HG03045 (cell line): ENCODE measurements around the gene TMEM164.
A peak's percentile ranks its signal among the peaks of the same experiment; 100 is the strongest.

ENCODE experiments used
- ATAC-seq: cut with Tn5 transposase; IDR thresholded peaks from one replicate; pipeline ENCODE4 v1.9.1; 2021; ENCODE audit warnings: mild to moderate bottlenecking, moderate library complexity; ENCODE audit not compliant: unreplicated experiment

The TMEM164 gene

GRCh38 chrX:110003167-110004156 lies 548 bp downstream of the TMEM164 start:
- peak; percentile 23 for ATAC-seq

GRCh38 chrX:110004215-110004614 lies 1.3 kb downstream of the TMEM164 start:
- no peak for ATAC-seq

- ATAC-seq, result no peak
Measured at GRCh38 chrX:110004731-110005369, 1.9 kb downstream of the TMEM164 start.

- ATAC-seq, result no peak
Measured at GRCh38 chrX:110006161-110006560, 3.2 kb downstream of the TMEM164 start.

- no peak for ATAC-seq
Measured at GRCh38 chrX:110006821-110007375, 4.0 kb downstream of the TMEM164 start.

- ATAC-seq, result no peak
Measured at GRCh38 chrX:110008011-110008635, 5.2 kb downstream of the TMEM164 start.

- no peak for ATAC-seq
Measured at GRCh38 chrX:110012818-110013485, 10.0 kb downstream of the TMEM164 start.

GRCh38 chrX:110013968-110014367 lies 11.1 kb downstream of the TMEM164 start:
- no peak for ATAC-seq

- no peak for ATAC-seq
Measured at GRCh38 chrX:110015032-110015431, 12.1 kb downstream of the TMEM164 start.

- no peak for ATAC-seq
Measured at GRCh38 chrX:110015915-110016314, 13.0 kb downstream of the TMEM164 start.

GRCh38 chrX:110020536-110020935 lies 17.6 kb downstream of the TMEM164 start:
- no peak for ATAC-seq

- no peak for ATAC-seq
Measured at GRCh38 chrX:110021258-110022022, 18.5 kb downstream of the TMEM164 start.

- no peak for ATAC-seq
Measured at GRCh38 chrX:110022599-110023448, 19.9 kb downstream of the TMEM164 start.

GRCh38 chrX:110025395-110025794 lies 22.5 kb downstream of the TMEM164 start:
- no peak for ATAC-seq

- no peak for ATAC-seq
Measured at GRCh38 chrX:110026099-110026844, 23.4 kb downstream of the TMEM164 start.

- ATAC-seq, result no peak
Measured at GRCh38 chrX:110032534-110033147, 29.7 kb downstream of the TMEM164 start.

GRCh38 chrX:110034036-110034435 lies 31.1 kb downstream of the TMEM164 start:
- no peak for ATAC-seq
